ENCODE results near the gene LGI4. TPM values are rescaled to one million over a fixed set of nuclear protein-coding genes. Genes with fewer than 3 reads are reported as not detected.

LGI4 gene
- total RNA-seq, 1 experiment from 2014 or later, result 3.2 TPM

GRCh38 chr19:35144600-35145436 lies 10.0 kb upstream of the LGI4 start:
- no peak overlapping the region for H3T11ph ChIP-seq (ENCODE audit: low read length)
- H3K56ac ChIP-seq (ENCODE audit: insufficient read length, low read depth, low read length), result no peak overlapping the region
- H3K27me3 ChIP-seq (ENCODE audit: insufficient read depth, low read length), result no peaks in the 10 kb centered on the region; the same call in 1 of the 2 replicates
- no peaks in the 10 kb centered on the region for H3K79me2 ChIP-seq (ENCODE audit: insufficient read depth, low read length)
- no peaks in the 10 kb centered on the region for H3K9me3 Mint-ChIP-seq
- no peaks in the 10 kb centered on the region for H3K79me1 ChIP-seq (ENCODE audit: insufficient read depth, low read depth, low read length, poor library complexity, severe bottlenecking)
- H2BK5ac ChIP-seq (ENCODE audit: insufficient read length, low read length), result no peak overlapping the region
- H3K9me3 ChIP-seq (ENCODE audit: control insufficient read depth, low read depth, low read length), result no peaks in the 10 kb centered on the region
- H3K4me1 Mint-ChIP-seq, result peaks cover 35 to 40% of the 10 kb centered on the region in 2 experiments
- H3K4ac ChIP-seq (ENCODE audit: low read depth, low read length), result no peak overlapping the region
- H4K20me1 ChIP-seq (ENCODE audit: control insufficient read depth, insufficient read depth, insufficient read length), result no peaks in the 10 kb centered on the region
- no peak overlapping the region for H2BK12ac ChIP-seq (ENCODE audit: insufficient read length, low read depth, low read length)
- peaks cover 2% of the 10 kb centered on the region; the same call in 1 of the 2 replicates for H3K4me1 ChIP-seq (ENCODE audit: insufficient read depth, low read length)
- H3K4me2 ChIP-seq (ENCODE audit: insufficient read depth, insufficient read length, low read length), result peak overlapping the region; percentile 16
- H2BK15ac ChIP-seq (ENCODE audit: low read depth, low read length), result no peak overlapping the region
- H2BK120ac ChIP-seq (ENCODE audit: low read depth, low read length, poor library complexity, severe bottlenecking), result no peak overlapping the region
- WGBS (ENCODE audit: extremely low coverage, insufficient read length, low lambda C conversion rate), result no CpG with 5 or more reads among the region's 15 CpGs
- no peak overlapping the region for H2AK5ac ChIP-seq (ENCODE audit: insufficient read length, low read length)
- H3K27me3 Mint-ChIP-seq (ENCODE audit: low read depth), result peaks cover 41% of the 10 kb centered on the region
- H4K91ac ChIP-seq (ENCODE audit: insufficient read length, low read depth, low read length), result no peak overlapping the region
- no peak overlapping the region for H3K18ac ChIP-seq (ENCODE audit: insufficient read length, low read depth, low read length)
- no peak overlapping the region for H2AFZ ChIP-seq (ENCODE audit: low read length)
- no peak overlapping the region for H3K9ac ChIP-seq (ENCODE audit: extremely low read depth, insufficient read length, low read length)
- no peak overlapping the region for H4K5ac ChIP-seq (ENCODE audit: insufficient read length, low read depth, low read length)
- H3K23me2 ChIP-seq (ENCODE audit: insufficient read length, low read depth, low read length, poor library complexity, severe bottlenecking), result peaks cover 24% of the 10 kb centered on the region
- no peak overlapping the region for H3K27ac ChIP-seq (ENCODE audit: insufficient read length, low read depth, low read length)
- no peak overlapping the region for H3K23ac ChIP-seq (ENCODE audit: insufficient read length, low read depth, low read length)
- H2BK20ac ChIP-seq (ENCODE audit: low read depth, low read length, poor library complexity, severe bottlenecking), result no peak overlapping the region
- no peak overlapping the region for H4K8ac ChIP-seq (replicated peaks; ENCODE audit: insufficient read length, low read depth, low read length)
- H3K27ac Mint-ChIP-seq, result peak overlapping the region in 1 of 3 experiments; percentile 44; a peak in 1 of 7 replicates
- no peak overlapping the region for H3K14ac ChIP-seq (ENCODE audit: insufficient read depth, low read length)
- H3K36me3 Mint-ChIP-seq (ENCODE audit: insufficient read depth in 1 of 3, low read depth in 3 of 3), result peaks cover 3 to 10% (median 5%) of the 10 kb centered on the region in 3 experiments; a peak in 4 of 7 replicates
- DNase-seq, result peak; percentile 87
- peak overlapping the region in 1 of 2 experiments; percentile 63; a peak in 3 of 5 replicates for H3K4me3 Mint-ChIP-seq
- no peak for TF ChIP-seq CTCF (conservative IDR thresholded peaks at IDR 0.05)
